ENCODE measurements around the gene PDGFRB. TPM values are rescaled to one million over a fixed set of nuclear protein-coding genes. Genes with fewer than 3 reads are reported as not detected.

Gene PDGFRB
- polyA plus RNA-seq, 4 donors = 0.45 to 31.6 (median 11.8) TPM

- no peak overlapping the region for H3K4me3 ChIP-seq (ENCODE audit: low read depth in 1 of 3, low read length in 3 of 3)
- FAIRE-seq (no peak), DNase-seq (peak in 1 of 2 donors; percentile 53)
- peaks cover 0 to 15% (median 0%) of the 10 kb centered on the region in 3 donors for H3K27me3 ChIP-seq (ENCODE audit: control insufficient read depth in 3 of 3, insufficient read depth in 3 of 3, low read length in 3 of 3)
- H3K4me1 ChIP-seq (ENCODE audit: control insufficient read depth in 3 of 3, insufficient read depth in 2 of 3, low read depth in 1 of 3, low read length in 2 of 3) = peaks cover 17 to 89% (median 20%) of the 10 kb centered on the region in 3 donors
- peaks cover 0 to 48% (median 3%) of the 10 kb centered on the region in 3 donors for H3K36me3 ChIP-seq (ENCODE audit: control insufficient read depth in 3 of 3, insufficient read depth in 2 of 3, low read depth in 1 of 3, low read length in 3 of 3)
- H3K9me3 ChIP-seq (ENCODE audit: control insufficient read depth in 2 of 2, insufficient read depth in 1 of 2, low read depth in 1 of 2, low read length in 1 of 2) = no peaks in the 10 kb centered on the region
- H3K27ac ChIP-seq (ENCODE audit: low read depth in 1 of 3, low read length in 2 of 3) = peak overlapping the region; percentile 77 to 93 (median 82)
- 31 to 44% (median 43%) methylated on average over 4 of the region's 4 CpGs for WGBS, 3 donors
These were observed 31.3 kb upstream of the PDGFRB start for GRCh38 chr5:150186897-150187296.

- H3K27ac ChIP-seq (ENCODE audit: low read depth in 1 of 3, low read length in 2 of 3) = peak overlapping the region; percentile 77 to 93 (median 82)
- FAIRE-seq = no peak
- no peak overlapping the region for H3K4me3 ChIP-seq (ENCODE audit: low read depth in 1 of 3, low read length in 3 of 3)
- peaks cover 0 to 54% (median 3%) of the 10 kb centered on the region in 3 donors for H3K36me3 ChIP-seq (ENCODE audit: control insufficient read depth in 3 of 3, insufficient read depth in 2 of 3, low read depth in 1 of 3, low read length in 3 of 3)
- WGBS, 3 donors = 50 to 77% (median 74%) methylated on average over 8 of the region's 8 CpGs
- DNase-seq = no peak
- peaks cover 0 to 15% (median 0%) of the 10 kb centered on the region in 3 donors for H3K27me3 ChIP-seq (ENCODE audit: control insufficient read depth in 3 of 3, insufficient read depth in 3 of 3, low read length in 3 of 3)
- peaks cover 20 to 97% (median 21%) of the 10 kb centered on the region in 3 donors for H3K4me1 ChIP-seq (ENCODE audit: control insufficient read depth in 3 of 3, insufficient read depth in 2 of 3, low read depth in 1 of 3, low read length in 2 of 3)
- no peaks in the 10 kb centered on the region for H3K9me3 ChIP-seq (ENCODE audit: control insufficient read depth in 2 of 2, insufficient read depth in 1 of 2, low read depth in 1 of 2, low read length in 1 of 2)
These were observed 30.5 kb upstream of the PDGFRB start for GRCh38 chr5:150186137-150186536.

- no peak for FAIRE-seq
- Histone ChIP-seq H3K9me3 (ENCODE audit: control insufficient read depth in 2 of 2, insufficient read depth in 1 of 2, low read depth in 1 of 2, low read length in 1 of 2) (no peaks in the 10 kb centered on the region), H3K4me1 (ENCODE audit: control insufficient read depth in 3 of 3, insufficient read depth in 2 of 3, low read depth in 1 of 3, low read length in 2 of 3) (peaks cover 20 to 97% (median 24%) of the 10 kb centered on the region in 3 donors), H3K27me3 (ENCODE audit: control insufficient read depth in 3 of 3, insufficient read depth in 3 of 3, low read length in 3 of 3) (peaks cover 0 to 8% (median 0%) of the 10 kb centered on the region in 3 donors), H3K4me3 (ENCODE audit: low read depth in 1 of 3, low read length in 3 of 3) (no peak overlapping the region), H3K27ac (ENCODE audit: low read depth in 1 of 3, low read length in 2 of 3) (peak overlapping the region; percentile 92 to 93 (median 93)), H3K36me3 (ENCODE audit: control insufficient read depth in 3 of 3, insufficient read depth in 2 of 3, low read depth in 1 of 3, low read length in 3 of 3) (peaks cover 0 to 61% (median 3%) of the 10 kb centered on the region in 3 donors)
- 19 to 61% (median 30%) methylated on average over 12 of the region's 12 CpGs for WGBS, 3 donors
- DNase-seq = peak; percentile 96 to 98
These were observed 29.6 kb upstream of the PDGFRB start for GRCh38 chr5:150184990-150185912.

- no peak for DNase-seq
- no peaks in the 10 kb centered on the region for H3K9me3 ChIP-seq (ENCODE audit: control insufficient read depth in 2 of 2, insufficient read depth in 1 of 2, low read depth in 1 of 2, low read length in 1 of 2)
- WGBS, 3 donors = 33 to 69% (median 34%) methylated on average over 2 of the region's 2 CpGs
- H3K27me3 ChIP-seq (ENCODE audit: control insufficient read depth in 3 of 3, insufficient read depth in 3 of 3, low read length in 3 of 3) = no peaks in the 10 kb centered on the region
- H3K27ac ChIP-seq (ENCODE audit: low read depth in 1 of 3, low read length in 2 of 3) = peak overlapping the region; percentile 66 to 93 (median 77)
- H3K4me1 ChIP-seq (ENCODE audit: control insufficient read depth in 3 of 3, insufficient read depth in 2 of 3, low read depth in 1 of 3, low read length in 2 of 3) = peaks cover 29 to 98% (median 30%) of the 10 kb centered on the region in 3 donors
- no peak for FAIRE-seq
- peaks cover 0 to 73% (median 3%) of the 10 kb centered on the region in 3 donors for H3K36me3 ChIP-seq (ENCODE audit: control insufficient read depth in 3 of 3, insufficient read depth in 2 of 3, low read depth in 1 of 3, low read length in 3 of 3)
- no peak overlapping the region for H3K4me3 ChIP-seq (ENCODE audit: low read depth in 1 of 3, low read length in 3 of 3)
These were observed 28.4 kb upstream of the PDGFRB start for GRCh38 chr5:150184006-150184405.

- Histone ChIP-seq H3K27ac (ENCODE audit: low read depth in 1 of 3, low read length in 2 of 3) (peak overlapping the region; percentile 66 to 93 (median 77)), H3K4me3 (ENCODE audit: low read depth in 1 of 3, low read length in 3 of 3) (no peak overlapping the region), H3K9me3 (ENCODE audit: control insufficient read depth in 2 of 2, insufficient read depth in 1 of 2, low read depth in 1 of 2, low read length in 1 of 2) (no peaks in the 10 kb centered on the region), H3K36me3 (ENCODE audit: control insufficient read depth in 3 of 3, insufficient read depth in 2 of 3, low read depth in 1 of 3, low read length in 3 of 3) (peaks cover 0 to 74% (median 3%) of the 10 kb centered on the region in 3 donors), H3K4me1 (ENCODE audit: control insufficient read depth in 3 of 3, insufficient read depth in 2 of 3, low read depth in 1 of 3, low read length in 2 of 3) (peaks cover 30 to 97% (median 34%) of the 10 kb centered on the region in 3 donors), H3K27me3 (ENCODE audit: control insufficient read depth in 3 of 3, insufficient read depth in 3 of 3, low read length in 3 of 3) (no peaks in the 10 kb centered on the region)
- WGBS, 3 donors = 87 to 89% (median 88%) methylated on average over 7 to 12 of the region's 12 CpGs
- FAIRE-seq (no peak), DNase-seq (no peak)
These were observed 27.8 kb upstream of the PDGFRB start for GRCh38 chr5:150183436-150183835.

GRCh38 chr5:150182774-150183173 is 27.1 kb upstream of the PDGFRB start:
- FAIRE-seq = no peak
- Histone ChIP-seq H3K4me3 (ENCODE audit: low read depth in 1 of 3, low read length in 3 of 3) (no peak overlapping the region), H3K27ac (ENCODE audit: low read depth in 1 of 3, low read length in 2 of 3) (peak overlapping the region; percentile 89 to 93 (median 92)), H3K36me3 (ENCODE audit: control insufficient read depth in 3 of 3, insufficient read depth in 2 of 3, low read depth in 1 of 3, low read length in 3 of 3) (peaks cover 0 to 81% (median 3%) of the 10 kb centered on the region in 3 donors), H3K9me3 (ENCODE audit: control insufficient read depth in 2 of 2, insufficient read depth in 1 of 2, low read depth in 1 of 2, low read length in 1 of 2) (no peaks in the 10 kb centered on the region), H3K27me3 (ENCODE audit: control insufficient read depth in 3 of 3, insufficient read depth in 3 of 3, low read length in 3 of 3) (no peaks in the 10 kb centered on the region), H3K4me1 (ENCODE audit: control insufficient read depth in 3 of 3, insufficient read depth in 2 of 3, low read depth in 1 of 3, low read length in 2 of 3) (peaks cover 30 to 97% (median 32%) of the 10 kb centered on the region in 3 donors)
- 22 to 64% (median 40%) methylated on average over 10 of the region's 10 CpGs for WGBS, 3 donors
- peak in 1 of 2 donors; percentile 81 for DNase-seq

- FAIRE-seq (no peak), DNase-seq (peak in 1 of 2 donors; percentile 21)
- 50 to 74% (median 51%) methylated on average over 9 of the region's 9 CpGs for WGBS, 3 donors
- peaks cover 30 to 97% (median 32%) of the 10 kb centered on the region in 3 donors for H3K4me1 ChIP-seq (ENCODE audit: control insufficient read depth in 3 of 3, insufficient read depth in 2 of 3, low read depth in 1 of 3, low read length in 2 of 3)
- H3K4me3 ChIP-seq (ENCODE audit: low read depth in 1 of 3, low read length in 3 of 3) = no peak overlapping the region
- H3K27me3 ChIP-seq (ENCODE audit: control insufficient read depth in 3 of 3, insufficient read depth in 3 of 3, low read length in 3 of 3) = no peaks in the 10 kb centered on the region
- peaks cover 0 to 87% (median 3%) of the 10 kb centered on the region in 3 donors for H3K36me3 ChIP-seq (ENCODE audit: control insufficient read depth in 3 of 3, insufficient read depth in 2 of 3, low read depth in 1 of 3, low read length in 3 of 3)
- peak overlapping the region; percentile 89 to 93 (median 92) for H3K27ac ChIP-seq (ENCODE audit: low read depth in 1 of 3, low read length in 2 of 3)
- no peaks in the 10 kb centered on the region for H3K9me3 ChIP-seq (ENCODE audit: control insufficient read depth in 2 of 2, insufficient read depth in 1 of 2, low read depth in 1 of 2, low read length in 1 of 2)
These were observed 26.3 kb upstream of the PDGFRB start for GRCh38 chr5:150181766-150182545.

GRCh38 chr5:150181027-150181426 is 25.4 kb upstream of the PDGFRB start:
- DNase-seq = peak in 1 of 2 donors; percentile 82
- Histone ChIP-seq H3K27me3 (ENCODE audit: control insufficient read depth in 3 of 3, insufficient read depth in 3 of 3, low read length in 3 of 3) (no peaks in the 10 kb centered on the region), H3K4me3 (ENCODE audit: low read depth in 1 of 3, low read length in 3 of 3) (no peak overlapping the region), H3K36me3 (ENCODE audit: control insufficient read depth in 3 of 3, insufficient read depth in 2 of 3, low read depth in 1 of 3, low read length in 3 of 3) (peaks cover 0 to 87% (median 0%) of the 10 kb centered on the region in 3 donors), H3K4me1 (ENCODE audit: control insufficient read depth in 3 of 3, insufficient read depth in 2 of 3, low read depth in 1 of 3, low read length in 2 of 3) (peaks cover 24 to 97% (median 28%) of the 10 kb centered on the region in 3 donors), H3K27ac (ENCODE audit: low read depth in 1 of 3, low read length in 2 of 3) (peak overlapping the region; percentile 89 to 93 (median 92)), H3K9me3 (ENCODE audit: control insufficient read depth in 2 of 2, insufficient read depth in 1 of 2, low read depth in 1 of 2, low read length in 1 of 2) (no peaks in the 10 kb centered on the region)
- 20 to 39% (median 30%) methylated on average over 5 of the region's 5 CpGs for WGBS, 3 donors
- FAIRE-seq = no peak
